ENCODE results near the gene HS3ST2. TPM values are rescaled to one million over a fixed set of nuclear protein-coding genes. Genes with fewer than 3 reads are reported as not detected.
A peak's percentile ranks its signal among the peaks of the same experiment; 100 is the strongest.

The HS3ST2 gene
- total and polyA plus RNA-seq, 2 of the 8 experiments (the other 6 are each of a cell fraction or from before 2014, with no cell fraction given), result 1.7 to 3.7 TPM

GRCh38 chr16:22789281-22789945, 24.5 kb upstream of the HS3ST2 start:
- Histone ChIP-seq H3K27ac (ENCODE audit: low read depth, low read length) (no peak overlapping the region), H3K9me3 (ENCODE audit: insufficient read depth in 2 of 2, low read depth in 1 of 2, low read length in 1 of 2) (peaks cover 4 to 7% of the 10 kb centered on the region in 2 experiments; a peak in 3 of 4 replicates), H2BK12ac (ENCODE audit: low read depth, low read length) (no peak overlapping the region), H2BK5ac (ENCODE audit: low read depth, low read length) (no peak overlapping the region), H2BK20ac (ENCODE audit: low read length) (no peak overlapping the region), H3K18ac (ENCODE audit: extremely low read depth, low read length) (no peak overlapping the region), H3K23me2 (ENCODE audit: low read depth, low read length) (no peaks in the 10 kb centered on the region; the same call in 1 of the 2 replicates), H2BK120ac (replicated peaks; ENCODE audit: low read depth, low read length) (no peak overlapping the region), H3K79me2 (ENCODE audit: control insufficient read depth in 1 of 2, insufficient read depth in 2 of 2, low read length in 2 of 2) (no peaks in the 10 kb centered on the region), H4K8ac (ENCODE audit: extremely low read depth, insufficient read depth, low read length) (no peak overlapping the region), H3K27me3 (replicated peaks in 1 of 4; ENCODE audit: control insufficient read depth in 3 of 4, extremely low read depth in 1 of 4, insufficient read depth in 3 of 4, low read length in 3 of 4) (no peaks in the 10 kb centered on the region), H3K14ac (ENCODE audit: insufficient read length) (no peak overlapping the region), H3K4me1 (replicated peaks in 1 of 4; ENCODE audit: control insufficient read depth in 3 of 4, insufficient read depth in 4 of 4, low read length in 3 of 4) (no peaks in the 10 kb centered on the region), H3K36me3 (ENCODE audit: control insufficient read depth in 2 of 4, insufficient read depth in 4 of 4, low read length in 3 of 4) (no peaks in the 10 kb centered on the region), H4K20me1 (replicated peaks in 1 of 2; ENCODE audit: control insufficient read depth in 1 of 2, insufficient read depth in 2 of 2, low read length in 2 of 2) (no peaks in the 10 kb centered on the region), H3K9ac (replicated peaks in 1 of 4; ENCODE audit: extremely low read depth in 1 of 4, low read depth in 3 of 4, low read length in 3 of 4) (no peak overlapping the region), H4K91ac (replicated peaks; ENCODE audit: insufficient read length, low read length) (no peak overlapping the region), H4K5ac (ENCODE audit: insufficient read length, low read depth, low read length) (no peak overlapping the region), H3K4me3 (ENCODE audit: extremely low read depth in 1 of 4, insufficient read depth in 2 of 4, low read depth in 3 of 4, low read length in 4 of 4) (no peak overlapping the region), H2BK15ac (ENCODE audit: low read length) (no peak overlapping the region), H3K4ac (replicated peaks; ENCODE audit: insufficient read length, low read depth, low read length) (no peak overlapping the region), H3K79me1 (ENCODE audit: low read depth, low read length) (no peaks in the 10 kb centered on the region), H3K23ac (ENCODE audit: insufficient read length) (no peak overlapping the region), H3K4me2 (ENCODE audit: insufficient read depth in 1 of 2, low read depth in 2 of 2, low read length in 2 of 2) (no peak overlapping the region), H3K56ac (replicated peaks; ENCODE audit: insufficient read length, low read depth, low read length) (no peak overlapping the region), H2AFZ (ENCODE audit: low read length) (no peak overlapping the region), H2AK5ac (ENCODE audit: low read depth, low read length) (no peak overlapping the region)
- CTCF ChIA-PET (ENCODE audit: partially characterized antibody), result no interaction called here
- POLR2A ChIA-PET (ENCODE audit: partially characterized antibody), result interaction anchor here (0.5 kb wide), 1 partner anchor 12 kb away, joined by 3 read pairs; no protein-coding TSS in a partner anchor
- DNase-seq (ENCODE audit: low read depth in 1 of 2, low spot score in 2 of 2) (peak in 1 of 2 experiments; percentile 13), FAIRE-seq (no peak)
- TF ChIP-seq SRF (IDR thresholded peaks at IDR 0.05; ENCODE audit: low read depth, low read length) (no peak), TEAD4 (IDR thresholded peaks at IDR 0.05; ENCODE audit: low read depth, low read length) (no peak), E2F6 (IDR thresholded peaks at IDR 0.05) (no peak), KDM1A (IDR thresholded peaks at IDR 0.05; ENCODE audit: borderline replicate concordance, low read length) (no peak)
- WGBS, 2 experiments (ENCODE audit: extremely low coverage in 1 of 2, insufficient coverage in 1 of 2, insufficient read length in 1 of 2, insufficient replicate concordance in 2 of 2, low coverage in 1 of 2, low lambda C conversion rate in 2 of 2, missing lambda C conversion rate in 1 of 2), result 86% methylated on average over 9 of the region's 9 CpGs; no CpG with 5 or more reads in 1 of the 2 experiments
